HEK293 (cell line): Measurements from ENCODE around the gene EZH1.

Experiments used
- EGR2 ChIP-seq: fragments of 450-650 bp; formaldehyde crosslinking; IDR thresholded peaks from 2 replicates; pipeline ENCODE4 v1.5.1; 2016; ENCODE audit warnings: low read depth, missing biosample characterization, missing genetic modification characterization
- IKZF3 ChIP-seq: fragments of 450-650 bp; IDR thresholded peaks from 2 replicates; pipeline ENCODE4 v1.5.0; 2018; ENCODE audit warnings: missing biosample characterization, mild to moderate bottlenecking, missing genetic modification characterization, moderate library complexity
- KLF1 ChIP-seq: fragments of 450-650 bp; formaldehyde crosslinking; IDR thresholded peaks from 2 replicates; pipeline ENCODE4 v1.5.1; 2016; ENCODE audit warnings: missing biosample characterization, missing genetic modification characterization
- KLF8 ChIP-seq: fragments of 450-650 bp; formaldehyde crosslinking; IDR thresholded peaks from 2 replicates; pipeline ENCODE4 v1.5.1; 2016; ENCODE audit warnings: missing biosample characterization, missing genetic modification characterization
- KLF9 ChIP-seq: fragments of 450-650 bp; formaldehyde crosslinking; IDR thresholded peaks from 2 replicates; pipeline ENCODE4 v1.5.1; 2016; ENCODE audit warnings: missing biosample characterization, missing genetic modification characterization, low read depth
- OSR2 ChIP-seq: fragments of 450-650 bp; formaldehyde crosslinking; IDR thresholded peaks from 2 replicates; pipeline ENCODE4 v1.5.1; 2016; ENCODE audit warnings: missing biosample characterization, missing genetic modification characterization
- SCRT1 ChIP-seq: fragments of 450-650 bp; formaldehyde crosslinking; IDR thresholded peaks from 2 replicates; pipeline ENCODE4 v1.5.1; 2016; ENCODE audit warnings: missing biosample characterization, missing genetic modification characterization, borderline replicate concordance
- SCRT2 ChIP-seq: fragments of 450-650 bp; formaldehyde crosslinking; IDR thresholded peaks from 2 replicates; pipeline ENCODE4 v1.5.1; 2016; ENCODE audit warnings: missing biosample characterization, missing genetic modification characterization
- SP7 ChIP-seq: fragments of 450-650 bp; formaldehyde crosslinking; IDR thresholded peaks from 2 replicates; pipeline ENCODE4 v1.5.1; 2016; ENCODE audit warnings: missing biosample characterization, missing genetic modification characterization
- ZBTB48 ChIP-seq: fragments of 450-650 bp; formaldehyde crosslinking; IDR thresholded peaks from 2 replicates; pipeline ENCODE4 v1.5.1; 2016; ENCODE audit warnings: missing biosample characterization, missing genetic modification characterization
- ZBTB8A ChIP-seq: fragments of 450-650 bp; formaldehyde crosslinking; IDR thresholded peaks from 2 replicates; pipeline ENCODE4 v1.5.1; 2016; ENCODE audit warnings: missing biosample characterization, missing genetic modification characterization
- ZEB2 ChIP-seq: fragments of 450-650 bp; formaldehyde crosslinking; IDR thresholded peaks from 2 replicates; pipeline ENCODE4 v1.5.1; 2016; ENCODE audit warnings: missing biosample characterization, missing genetic modification characterization
- ZFHX2 ChIP-seq: fragments of 450-650 bp; formaldehyde crosslinking; conservative IDR thresholded peaks from 2 replicates; pipeline ENCODE4 v1.5.1; 2016; ENCODE audit warnings: missing biosample characterization, missing genetic modification characterization
- ZIC2 ChIP-seq: fragments of 450-650 bp; formaldehyde crosslinking; IDR thresholded peaks from 2 replicates; pipeline ENCODE4 v1.5.1; 2016; ENCODE audit warnings: missing biosample characterization, missing genetic modification characterization
- ZNF155 ChIP-seq: fragments of 450-650 bp; formaldehyde crosslinking; IDR thresholded peaks from 2 replicates; pipeline ENCODE4 v1.5.1; 2016; ENCODE audit warnings: missing biosample characterization, missing genetic modification characterization
- ZNF335 ChIP-seq: fragments of 450-650 bp; formaldehyde crosslinking; conservative IDR thresholded peaks from 2 replicates; pipeline ENCODE4 v1.5.1; 2016; ENCODE audit warnings: missing biosample characterization, missing genetic modification characterization
- ZNF394 ChIP-seq: fragments of 450-650 bp; formaldehyde crosslinking; IDR thresholded peaks from 2 replicates; pipeline ENCODE4 v1.5.1; 2016; ENCODE audit warnings: missing biosample characterization, missing genetic modification characterization, mild to moderate bottlenecking, moderate library complexity, borderline replicate concordance
- ZNF48 ChIP-seq: fragments of 450-650 bp; formaldehyde crosslinking; IDR thresholded peaks from 2 replicates; pipeline ENCODE4 v1.5.1; 2016; ENCODE audit warnings: missing biosample characterization, missing genetic modification characterization
- ZNF585B ChIP-seq: fragments of 450-650 bp; formaldehyde crosslinking; IDR thresholded peaks from 2 replicates; pipeline ENCODE4 v1.5.1; 2016; ENCODE audit warnings: missing biosample characterization, missing genetic modification characterization
- ZNF596 ChIP-seq: fragments of 450-650 bp; IDR thresholded peaks from 2 replicates; pipeline ENCODE4 v1.5.0; 2018; ENCODE audit warnings: missing biosample characterization, mild to moderate bottlenecking, missing genetic modification characterization, moderate library complexity
- ZNF629 ChIP-seq: fragments of 450-650 bp; formaldehyde crosslinking; IDR thresholded peaks from 2 replicates; pipeline ENCODE4 v1.5.1; 2017; ENCODE audit warnings: missing biosample characterization, missing genetic modification characterization
- ZNF692 ChIP-seq: fragments of 450-650 bp; formaldehyde crosslinking; IDR thresholded peaks from 2 replicates; pipeline ENCODE4 v1.5.1; 2016; ENCODE audit warnings: missing biosample characterization, missing genetic modification characterization
- ZNF707 ChIP-seq: fragments of 450-650 bp; formaldehyde crosslinking; IDR thresholded peaks from 2 replicates; pipeline ENCODE4 v1.5.1; 2016; ENCODE audit warnings: missing biosample characterization, missing genetic modification characterization
- ZNF768 ChIP-seq: fragments of 450-650 bp; formaldehyde crosslinking; IDR thresholded peaks from 2 replicates; pipeline ENCODE4 v1.5.1; 2018; ENCODE audit warnings: missing biosample characterization, mild to moderate bottlenecking, missing genetic modification characterization
- ZNF791 ChIP-seq: fragments of 450-650 bp; formaldehyde crosslinking; IDR thresholded peaks from 2 replicates; pipeline ENCODE4 v1.5.1; 2016; ENCODE audit warnings: missing biosample characterization, missing genetic modification characterization
- ZNF843 ChIP-seq: fragments of 450-650 bp; formaldehyde crosslinking; IDR thresholded peaks from 2 replicates; pipeline ENCODE4 v1.5.1; 2016; ENCODE audit warnings: missing biosample characterization, missing genetic modification characterization
- ZSCAN30 ChIP-seq: fragments of 450-650 bp; IDR thresholded peaks from 2 replicates; pipeline ENCODE4 v1.5.1; 2018; ENCODE audit warnings: missing biosample characterization, mild to moderate bottlenecking, missing genetic modification characterization, moderate library complexity
- TF ChIP-seq, protein P1 (sequence below): fragments of 450-650 bp; formaldehyde crosslinking; IDR thresholded peaks from 2 replicates; pipeline ENCODE4 v1.5.1; 2016; ENCODE audit warnings: missing biosample characterization, missing genetic modification characterization
- TF ChIP-seq, protein P2 (sequence below): fragments of 450-650 bp; formaldehyde crosslinking; IDR thresholded peaks from 2 replicates; pipeline ENCODE4 v1.5.1; 2017; ENCODE audit warnings: missing biosample characterization, missing genetic modification characterization
- TF ChIP-seq, protein P3 (sequence below): fragments of 450-650 bp; formaldehyde crosslinking; IDR thresholded peaks from 2 replicates; pipeline ENCODE4 v1.5.1; 2016; ENCODE audit warnings: missing biosample characterization, missing genetic modification characterization
- TF ChIP-seq, protein P4 (sequence below): fragments of 450-650 bp; formaldehyde crosslinking; IDR thresholded peaks from 2 replicates; pipeline ENCODE4 v1.5.0; 2017; ENCODE audit warnings: missing biosample characterization, missing genetic modification characterization, borderline replicate concordance

Gene EZH1

DNA sequence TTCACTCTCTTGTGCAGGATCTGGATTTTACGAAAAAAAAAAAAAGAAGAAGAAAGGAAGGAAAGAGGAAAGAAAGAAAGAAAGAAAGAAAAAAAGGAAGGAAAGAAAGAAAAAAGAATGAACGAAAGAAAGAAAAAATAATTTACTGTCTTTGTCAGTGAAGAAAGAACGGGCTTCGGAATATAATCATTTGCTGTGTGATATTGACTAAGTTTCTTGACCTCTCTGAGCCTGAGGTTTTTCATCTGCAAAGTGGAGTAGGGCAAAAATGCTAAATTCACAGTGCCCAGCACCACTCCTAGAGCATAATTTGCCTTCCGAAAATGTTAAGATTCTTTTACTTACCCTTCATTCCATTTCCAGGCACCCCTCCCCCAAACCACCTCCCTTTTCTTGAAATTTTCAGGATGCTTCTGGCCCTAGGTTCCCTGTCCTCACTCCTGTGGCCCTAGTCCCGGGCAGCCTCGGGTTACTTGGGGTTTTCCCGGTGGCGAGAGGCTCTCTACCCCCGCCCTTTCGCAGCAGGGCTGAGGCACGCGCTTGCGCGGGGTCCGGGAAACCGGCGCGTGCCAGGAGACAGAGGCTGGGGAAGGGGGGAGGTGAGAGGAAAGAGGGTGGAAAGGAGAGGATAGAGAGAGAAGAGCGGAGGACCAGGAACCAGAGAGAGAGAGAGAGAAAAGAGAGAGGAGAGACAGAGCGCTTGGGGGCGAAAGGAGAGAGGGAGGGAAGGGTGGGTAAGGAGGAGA, 62.7 kb downstream of the EZH1 start, which contains the start of gene CNTNAP1 (continued):
- TF ChIP-seq SCRT1: no peak
- no peak for TF ChIP-seq ZNF791 (tag by site-specific recombination)
- TF ChIP-seq, protein P1, sequence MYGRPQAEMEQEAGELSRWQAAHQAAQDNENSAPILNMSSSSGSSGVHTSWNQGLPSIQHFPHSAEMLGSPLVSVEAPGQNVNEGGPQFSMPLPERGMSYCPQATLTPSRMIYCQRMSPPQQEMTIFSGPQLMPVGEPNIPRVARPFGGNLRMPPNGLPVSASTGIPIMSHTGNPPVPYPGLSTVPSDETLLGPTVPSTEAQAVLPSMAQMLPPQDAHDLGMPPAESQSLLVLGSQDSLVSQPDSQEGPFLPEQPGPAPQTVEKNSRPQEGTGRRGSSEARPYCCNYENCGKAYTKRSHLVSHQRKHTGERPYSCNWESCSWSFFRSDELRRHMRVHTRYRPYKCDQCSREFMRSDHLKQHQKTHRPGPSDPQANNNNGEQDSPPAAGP: peak; percentile 90
- no peak for TF ChIP-seq ZNF48 (tag by site-specific recombination)
- TF ChIP-seq ZIC2 (tag by site-specific recombination): peak; percentile 52
- peak; percentile 77 for TF ChIP-seq ZBTB8A (tag by site-specific recombination)
- no peak for TF ChIP-seq ZNF707 (tag by site-specific recombination)
- TF ChIP-seq KLF1 (tag by site-specific recombination): peak; percentile 59
- TF ChIP-seq SP7 (tag by site-specific recombination): peak; percentile 79
- TF ChIP-seq ZNF585B (tag by site-specific recombination): no peak
- peak; percentile 78; the same call in 1 of the 2 replicates for TF ChIP-seq ZNF692
- TF ChIP-seq, protein P2, sequence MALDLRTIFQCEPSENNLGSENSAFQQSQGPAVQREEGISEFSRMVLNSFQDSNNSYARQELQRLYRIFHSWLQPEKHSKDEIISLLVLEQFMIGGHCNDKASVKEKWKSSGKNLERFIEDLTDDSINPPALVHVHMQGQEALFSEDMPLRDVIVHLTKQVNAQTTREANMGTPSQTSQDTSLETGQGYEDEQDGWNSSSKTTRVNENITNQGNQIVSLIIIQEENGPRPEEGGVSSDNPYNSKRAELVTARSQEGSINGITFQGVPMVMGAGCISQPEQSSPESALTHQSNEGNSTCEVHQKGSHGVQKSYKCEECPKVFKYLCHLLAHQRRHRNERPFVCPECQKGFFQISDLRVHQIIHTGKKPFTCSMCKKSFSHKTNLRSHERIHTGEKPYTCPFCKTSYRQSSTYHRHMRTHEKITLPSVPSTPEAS (tag by site-specific recombination): peak; percentile 49; the same call in 1 of the 2 replicates
- TF ChIP-seq ZNF394 (tag by site-specific recombination): peak; percentile 67; the same call in 1 of the 2 replicates
- TF ChIP-seq ZNF629 (tag by site-specific recombination): peak; percentile 69; the same call in 1 of the 2 replicates
- TF ChIP-seq ZBTB48 (tag by site-specific recombination): peak; percentile 92
- TF ChIP-seq ZEB2 (tag by site-specific recombination): peak; percentile 78; the same call in 1 of the 2 replicates
- TF ChIP-seq, protein P3, sequence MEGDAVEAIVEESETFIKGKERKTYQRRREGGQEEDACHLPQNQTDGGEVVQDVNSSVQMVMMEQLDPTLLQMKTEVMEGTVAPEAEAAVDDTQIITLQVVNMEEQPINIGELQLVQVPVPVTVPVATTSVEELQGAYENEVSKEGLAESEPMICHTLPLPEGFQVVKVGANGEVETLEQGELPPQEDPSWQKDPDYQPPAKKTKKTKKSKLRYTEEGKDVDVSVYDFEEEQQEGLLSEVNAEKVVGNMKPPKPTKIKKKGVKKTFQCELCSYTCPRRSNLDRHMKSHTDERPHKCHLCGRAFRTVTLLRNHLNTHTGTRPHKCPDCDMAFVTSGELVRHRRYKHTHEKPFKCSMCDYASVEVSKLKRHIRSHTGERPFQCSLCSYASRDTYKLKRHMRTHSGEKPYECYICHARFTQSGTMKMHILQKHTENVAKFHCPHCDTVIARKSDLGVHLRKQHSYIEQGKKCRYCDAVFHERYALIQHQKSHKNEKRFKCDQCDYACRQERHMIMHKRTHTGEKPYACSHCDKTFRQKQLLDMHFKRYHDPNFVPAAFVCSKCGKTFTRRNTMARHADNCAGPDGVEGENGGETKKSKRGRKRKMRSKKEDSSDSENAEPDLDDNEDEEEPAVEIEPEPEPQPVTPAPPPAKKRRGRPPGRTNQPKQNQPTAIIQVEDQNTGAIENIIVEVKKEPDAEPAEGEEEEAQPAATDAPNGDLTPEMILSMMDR: no peak
- TF ChIP-seq ZSCAN30: 0 out of 2 replicates have a peak, but pooled peaks have one; percentile 6
- TF ChIP-seq ZNF843 (tag by site-specific recombination): 0 out of 2 replicates have a peak, but pooled peaks have one; percentile 63
- TF ChIP-seq ZNF596 (tag by site-specific recombination): peak; percentile 98
- TF ChIP-seq IKZF3: peak; percentile 72; the same call in 1 of the 2 replicates
- TF ChIP-seq EGR2 (tag by site-specific recombination): 0 out of 2 replicates have a peak, but pooled peaks have one; percentile 29
- TF ChIP-seq ZNF155 (tag by site-specific recombination): no peak
- peak; percentile 52; the same call in 1 of the 2 replicates for TF ChIP-seq KLF9 (tag by site-specific recombination)
- peak; percentile 91 for TF ChIP-seq ZNF335 (tag by site-specific recombination)
- no peak for TF ChIP-seq SCRT2 (tag by site-specific recombination)
- peak; percentile 62 for TF ChIP-seq KLF8 (tag by site-specific recombination)
- TF ChIP-seq, protein P4, sequence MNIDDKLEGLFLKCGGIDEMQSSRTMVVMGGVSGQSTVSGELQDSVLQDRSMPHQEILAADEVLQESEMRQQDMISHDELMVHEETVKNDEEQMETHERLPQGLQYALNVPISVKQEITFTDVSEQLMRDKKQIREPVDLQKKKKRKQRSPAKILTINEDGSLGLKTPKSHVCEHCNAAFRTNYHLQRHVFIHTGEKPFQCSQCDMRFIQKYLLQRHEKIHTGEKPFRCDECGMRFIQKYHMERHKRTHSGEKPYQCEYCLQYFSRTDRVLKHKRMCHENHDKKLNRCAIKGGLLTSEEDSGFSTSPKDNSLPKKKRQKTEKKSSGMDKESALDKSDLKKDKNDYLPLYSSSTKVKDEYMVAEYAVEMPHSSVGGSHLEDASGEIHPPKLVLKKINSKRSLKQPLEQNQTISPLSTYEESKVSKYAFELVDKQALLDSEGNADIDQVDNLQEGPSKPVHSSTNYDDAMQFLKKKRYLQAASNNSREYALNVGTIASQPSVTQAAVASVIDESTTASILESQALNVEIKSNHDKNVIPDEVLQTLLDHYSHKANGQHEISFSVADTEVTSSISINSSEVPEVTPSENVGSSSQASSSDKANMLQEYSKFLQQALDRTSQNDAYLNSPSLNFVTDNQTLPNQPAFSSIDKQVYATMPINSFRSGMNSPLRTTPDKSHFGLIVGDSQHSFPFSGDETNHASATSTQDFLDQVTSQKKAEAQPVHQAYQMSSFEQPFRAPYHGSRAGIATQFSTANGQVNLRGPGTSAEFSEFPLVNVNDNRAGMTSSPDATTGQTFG (tag by site-specific recombination): no peak
- TF ChIP-seq ZFHX2 (tag by site-specific recombination): peak; percentile 43; the same call in 1 of the 2 replicates
- peak; percentile 100; the same call in 1 of the 2 replicates for TF ChIP-seq ZNF768 (tag by site-specific recombination)
- TF ChIP-seq OSR2 (tag by site-specific recombination): 0 out of 2 replicates have a peak, but pooled peaks have one; percentile 29
